ENCODE results near the gene HEMK1. TPM values are rescaled to one million over a fixed set of nuclear protein-coding genes. Genes with fewer than 3 reads are reported as not detected.

Gene HEMK1
- total RNA-seq, 1 experiment from 2014 or later: 12.5 TPM

DNA sequence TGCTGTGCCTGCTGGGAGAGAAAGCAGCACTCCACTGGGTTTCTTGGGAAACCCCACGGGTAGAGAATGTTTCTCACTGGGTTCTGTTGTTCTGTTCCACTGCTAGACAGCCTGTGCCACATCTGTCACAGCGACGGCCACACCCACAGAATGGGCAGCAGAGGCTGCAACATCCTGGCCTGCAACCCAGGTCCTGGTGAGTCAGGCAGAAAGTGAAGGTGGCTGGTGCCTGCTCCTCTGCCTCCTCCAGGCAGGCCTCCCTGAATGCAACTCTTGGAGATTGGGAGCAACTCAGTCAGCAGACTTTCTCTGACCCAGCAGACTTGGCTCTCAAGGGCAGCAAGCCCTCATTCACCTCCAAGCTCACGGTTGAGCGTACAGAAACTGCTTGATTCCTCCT, 14.8 kb upstream of the HEMK1 start:
- TF ChIP-seq, protein P1, sequence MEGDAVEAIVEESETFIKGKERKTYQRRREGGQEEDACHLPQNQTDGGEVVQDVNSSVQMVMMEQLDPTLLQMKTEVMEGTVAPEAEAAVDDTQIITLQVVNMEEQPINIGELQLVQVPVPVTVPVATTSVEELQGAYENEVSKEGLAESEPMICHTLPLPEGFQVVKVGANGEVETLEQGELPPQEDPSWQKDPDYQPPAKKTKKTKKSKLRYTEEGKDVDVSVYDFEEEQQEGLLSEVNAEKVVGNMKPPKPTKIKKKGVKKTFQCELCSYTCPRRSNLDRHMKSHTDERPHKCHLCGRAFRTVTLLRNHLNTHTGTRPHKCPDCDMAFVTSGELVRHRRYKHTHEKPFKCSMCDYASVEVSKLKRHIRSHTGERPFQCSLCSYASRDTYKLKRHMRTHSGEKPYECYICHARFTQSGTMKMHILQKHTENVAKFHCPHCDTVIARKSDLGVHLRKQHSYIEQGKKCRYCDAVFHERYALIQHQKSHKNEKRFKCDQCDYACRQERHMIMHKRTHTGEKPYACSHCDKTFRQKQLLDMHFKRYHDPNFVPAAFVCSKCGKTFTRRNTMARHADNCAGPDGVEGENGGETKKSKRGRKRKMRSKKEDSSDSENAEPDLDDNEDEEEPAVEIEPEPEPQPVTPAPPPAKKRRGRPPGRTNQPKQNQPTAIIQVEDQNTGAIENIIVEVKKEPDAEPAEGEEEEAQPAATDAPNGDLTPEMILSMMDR (conservative IDR thresholded peaks at IDR 0.05): no peak
- Histone ChIP-seq H3K27ac (ENCODE audit: insufficient read length, low read depth, low read length) (no peak overlapping the region), H3K23me2 (ENCODE audit: insufficient read length, low read depth, low read length, poor library complexity, severe bottlenecking) (no peaks in the 10 kb centered on the region), H2BK120ac (ENCODE audit: low read depth, low read length, poor library complexity, severe bottlenecking) (no peak overlapping the region), H3K79me2 (ENCODE audit: insufficient read depth, low read length) (no peaks in the 10 kb centered on the region), H4K20me1 (ENCODE audit: control insufficient read depth, insufficient read depth, insufficient read length) (no peaks in the 10 kb centered on the region), H3K14ac (ENCODE audit: insufficient read depth, low read length) (no peak overlapping the region), H3T11ph (ENCODE audit: low read length) (no peak overlapping the region), H3K9ac (ENCODE audit: extremely low read depth, insufficient read length, low read length) (no peak overlapping the region), H3K4me1 (ENCODE audit: insufficient read depth, low read length) (no peaks in the 10 kb centered on the region), H2AK5ac (ENCODE audit: insufficient read length, low read length) (no peak overlapping the region), H3K56ac (ENCODE audit: insufficient read length, low read depth, low read length) (no peak overlapping the region), H4K91ac (ENCODE audit: insufficient read length, low read depth, low read length) (no peak overlapping the region), H3K18ac (ENCODE audit: insufficient read length, low read depth, low read length) (no peak overlapping the region), H3K4me2 (ENCODE audit: insufficient read depth, insufficient read length, low read length) (no peak overlapping the region), H4K5ac (ENCODE audit: insufficient read length, low read depth, low read length) (no peak overlapping the region), H3K23ac (ENCODE audit: insufficient read length, low read depth, low read length) (no peak overlapping the region), H2BK5ac (ENCODE audit: insufficient read length, low read length) (no peak overlapping the region), H2BK20ac (ENCODE audit: low read depth, low read length, poor library complexity, severe bottlenecking) (no peak overlapping the region), H3K9me3 (ENCODE audit: control insufficient read depth, low read depth, low read length) (no peaks in the 10 kb centered on the region), H3K27me3 (ENCODE audit: insufficient read depth, low read length) (no peaks in the 10 kb centered on the region), H3K79me1 (ENCODE audit: insufficient read depth, low read depth, low read length, poor library complexity, severe bottlenecking) (no peaks in the 10 kb centered on the region), H2BK12ac (ENCODE audit: insufficient read length, low read depth, low read length) (no peak overlapping the region), H2BK15ac (ENCODE audit: low read depth, low read length) (no peak overlapping the region), H3K4ac (ENCODE audit: low read depth, low read length) (no peak overlapping the region), H2AFZ (ENCODE audit: low read length) (no peak overlapping the region), H4K8ac (replicated peaks; ENCODE audit: insufficient read length, low read depth, low read length) (no peak overlapping the region)
- Mint-ChIP-seq H3K4me3 (no peak overlapping the region), H3K27me3 (ENCODE audit: low read depth) (peaks cover 19% of the 10 kb centered on the region), H3K4me1 (peaks cover 18 to 25% of the 10 kb centered on the region in 2 experiments), H3K9me3 (no peaks in the 10 kb centered on the region), H3K36me3 (ENCODE audit: insufficient read depth in 1 of 3, low read depth in 3 of 3) (no peaks in the 10 kb centered on the region), H3K27ac (no peak overlapping the region; a peak in 1 of 7 replicates)
- no peak for DNase-seq
- WGBS (ENCODE audit: extremely low coverage, insufficient read length, low lambda C conversion rate): no CpG with 5 or more reads among the region's 5 CpGs

Measured in H9 (cell line).